GM21723 (cell line): Measurements from ENCODE around the gene KRTAP1-4.
"Not testable (repeated sequence)": the region's sequence is repeated elsewhere in the genome, so short reads cannot be mapped to it uniquely, and the experiment has no call there.

ENCODE experiments used
- ATAC-seq: cut with Tn5 transposase; IDR thresholded peaks from one replicate; pipeline ENCODE4 v1.9.1; 2021; ENCODE audit warnings: mild to moderate bottlenecking, moderate library complexity; ENCODE audit not compliant: unreplicated experiment

KRTAP1-4 gene

GRCh38 chr17:41029633-41030245 is at the start of gene KRTAP1-4:
Gene KRTAP1-4 (minus strand): TSS chr17:41030195. CDS start chr17:41030078, 117 bp downstream.
- ATAC-seq = no peak

- ATAC-seq = no peak
Measured at GRCh38 chr17:41076788-41077187, 46.8 kb upstream of the KRTAP1-4 start.

DNA sequence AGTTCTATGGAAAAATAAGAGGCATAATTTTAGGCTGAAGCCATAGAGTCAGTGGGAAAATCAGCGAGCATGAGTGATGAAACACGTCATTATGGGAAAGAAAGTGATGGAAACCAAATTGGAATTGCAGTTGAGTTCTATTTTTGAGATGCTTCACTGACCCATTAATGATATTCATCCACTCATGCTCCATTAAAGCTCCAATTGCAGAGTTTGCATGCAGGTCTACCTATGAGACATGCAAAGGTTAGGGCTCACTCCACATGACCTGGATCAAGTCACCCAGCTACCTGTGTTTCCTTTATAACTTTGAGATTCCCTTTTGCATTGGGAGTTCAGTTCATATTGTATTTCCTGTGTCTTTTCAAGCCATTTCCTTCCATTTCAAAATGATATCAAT is 43.7 kb upstream of the KRTAP1-4 start:
- no peak for ATAC-seq

DNA sequence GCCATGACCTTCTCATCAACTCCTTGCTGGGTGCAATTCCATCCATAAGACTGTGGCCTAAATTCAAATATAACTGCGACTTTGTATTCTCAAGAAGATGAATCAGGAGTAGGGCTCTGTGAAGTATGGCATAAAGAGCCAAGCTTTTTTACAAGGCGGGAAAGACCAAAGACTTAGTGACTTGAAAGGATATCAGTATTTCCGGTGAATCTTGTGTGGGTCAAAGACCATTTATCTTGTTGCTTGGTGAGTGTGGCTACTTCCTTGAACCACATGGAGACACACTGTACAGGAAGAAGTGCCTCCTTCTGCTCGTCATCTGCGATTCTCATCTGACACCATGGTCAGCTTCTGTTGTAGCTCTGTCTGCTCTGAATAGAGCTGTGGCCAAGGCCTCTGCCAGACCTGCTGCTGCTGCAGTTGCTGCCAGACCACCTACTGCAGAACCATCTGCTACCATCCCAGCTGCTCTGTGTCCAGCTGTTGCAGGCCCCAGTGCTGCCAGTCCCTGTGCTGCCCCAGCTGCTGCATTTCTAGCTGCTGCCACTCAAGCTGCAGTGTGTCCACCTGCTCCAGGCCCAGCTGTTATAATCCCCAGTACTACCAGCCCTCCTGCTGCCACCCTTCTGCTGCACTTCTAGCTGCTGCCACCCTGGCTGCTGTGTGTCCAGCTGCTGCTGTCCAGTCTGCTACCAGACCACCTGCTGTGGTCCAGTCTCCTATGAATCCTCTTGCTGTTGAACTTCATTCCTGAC is 41.8 kb upstream of the KRTAP1-4 start:
- ATAC-seq = no peak

- no peak for ATAC-seq
Measured at GRCh38 chr17:41069031-41069430, 39.0 kb upstream of the KRTAP1-4 start.

- ATAC-seq = no peak
Measured at GRCh38 chr17:41067281-41067680, 37.3 kb upstream of the KRTAP1-4 start.

GRCh38 chr17:41065829-41066624 is 36.0 kb upstream of the KRTAP1-4 start, which contains the start of gene KRTAP2-4:
Gene KRTAP2-4 (minus strand): TSS chr17:41065879. CDS start chr17:41065845, 34 bp downstream.
- no peak for ATAC-seq

- ATAC-seq = not testable (repeated sequence)
Measured at GRCh38 chr17:41065016-41065689, 35.2 kb upstream of the KRTAP1-4 start.

DNA sequence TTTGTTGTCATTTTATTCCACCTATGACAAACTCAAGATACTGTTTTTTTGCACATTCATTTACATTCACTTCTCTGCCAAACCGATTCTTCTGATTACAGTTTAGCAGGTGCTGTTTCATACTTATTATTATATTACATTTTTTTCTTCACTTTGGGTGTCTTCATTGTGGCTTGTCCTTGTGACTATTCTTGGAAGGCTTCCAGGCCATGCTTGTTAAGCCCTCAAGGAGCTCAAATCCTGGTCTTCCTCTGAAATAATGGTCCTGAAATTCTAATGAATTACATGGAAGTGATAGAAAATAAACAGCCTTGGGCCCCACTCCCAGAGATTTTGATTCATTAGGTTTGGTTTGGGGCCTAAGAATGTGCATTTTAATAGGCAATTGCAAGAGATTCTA is 34.3 kb upstream of the KRTAP1-4 start:
- no peak for ATAC-seq

GRCh38 chr17:41063449-41063848 is 33.5 kb upstream of the KRTAP1-4 start:
- no peak for ATAC-seq

GRCh38 chr17:41061964-41062363 is 32.0 kb upstream of the KRTAP1-4 start:
- no peak for ATAC-seq

DNA sequence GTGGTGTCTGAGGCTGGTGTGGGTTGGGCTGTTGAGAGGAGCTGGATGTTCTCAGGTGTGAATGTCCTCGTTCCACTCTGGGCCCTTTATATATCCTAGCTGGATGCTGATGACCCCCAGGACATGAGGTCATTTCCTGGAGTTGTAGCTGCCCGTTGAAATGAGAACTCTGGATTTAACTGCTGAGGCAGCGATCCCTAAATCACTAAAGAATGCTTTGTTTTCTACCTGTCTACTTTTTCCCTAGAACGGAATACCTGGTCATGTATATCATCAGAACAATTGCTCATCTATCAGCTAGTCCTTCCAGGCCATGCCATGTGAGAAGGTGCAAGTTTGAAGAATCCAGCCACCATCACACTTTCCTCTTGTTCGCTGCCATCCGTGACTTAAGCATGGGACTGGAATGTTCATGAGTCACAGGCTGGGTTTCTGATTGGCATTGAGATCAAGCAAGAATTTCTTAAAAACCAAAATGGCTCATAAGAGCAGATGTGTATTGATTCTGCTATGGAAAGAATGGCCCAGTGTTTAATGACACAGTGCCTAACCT is 30.1 kb upstream of the KRTAP1-4 start, which contains the start of gene KRTAP2-3:
Gene KRTAP2-3 (minus strand): TSS at position 63 of the 553 bp plus-strand sequence. CDS start 64 bp downstream, outside the sequence.
- ATAC-seq = no peak

- ATAC-seq = not testable (repeated sequence)
Measured at GRCh38 chr17:41059276-41060051, 29.5 kb upstream of the KRTAP1-4 start.

DNA sequence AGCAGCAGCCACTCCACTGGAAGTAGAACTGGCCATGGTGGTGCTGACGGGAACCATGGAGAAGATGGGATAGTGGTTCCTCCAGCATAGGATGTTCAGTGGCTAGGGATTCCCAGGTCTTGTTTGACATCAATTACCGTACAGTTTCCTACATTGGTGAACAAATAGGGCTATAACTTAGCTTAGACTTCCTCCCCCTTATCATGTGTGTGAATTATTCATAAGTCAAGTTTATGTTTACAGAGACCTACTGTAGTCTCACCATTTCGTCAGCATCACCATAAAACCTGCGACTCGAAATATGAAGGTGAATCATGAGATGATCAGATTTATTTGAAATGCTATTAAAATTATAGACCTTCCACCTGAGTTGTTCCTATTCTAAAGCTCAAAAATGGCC is 28.7 kb upstream of the KRTAP1-4 start:
- no peak for ATAC-seq

DNA sequence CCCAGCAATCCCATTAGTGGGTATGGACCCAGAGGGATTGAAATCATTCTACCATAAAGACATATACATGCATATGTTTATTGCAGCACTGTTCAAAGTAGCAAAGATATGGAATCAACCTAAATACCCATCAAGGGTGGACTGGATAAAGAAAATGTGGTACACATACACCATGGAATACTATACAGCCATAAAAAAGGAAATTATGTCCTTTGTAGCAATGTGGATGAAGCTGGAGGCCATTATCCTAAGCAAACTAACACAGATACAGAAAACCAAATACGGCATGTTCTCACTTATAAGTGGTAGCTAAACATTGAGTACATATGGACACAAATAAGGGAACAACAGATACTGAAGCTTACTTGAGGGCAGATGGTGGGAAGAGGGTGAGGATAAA is 27.6 kb upstream of the KRTAP1-4 start:
- no peak for ATAC-seq

- not testable (repeated sequence) for ATAC-seq
Measured at GRCh38 chr17:41055130-41055529, 25.1 kb upstream of the KRTAP1-4 start, which contains the start of gene KRTAP2-2. Gene KRTAP2-2 (minus strand): TSS chr17:41055230. CDS start chr17:41055211, 19 bp downstream.

DNA sequence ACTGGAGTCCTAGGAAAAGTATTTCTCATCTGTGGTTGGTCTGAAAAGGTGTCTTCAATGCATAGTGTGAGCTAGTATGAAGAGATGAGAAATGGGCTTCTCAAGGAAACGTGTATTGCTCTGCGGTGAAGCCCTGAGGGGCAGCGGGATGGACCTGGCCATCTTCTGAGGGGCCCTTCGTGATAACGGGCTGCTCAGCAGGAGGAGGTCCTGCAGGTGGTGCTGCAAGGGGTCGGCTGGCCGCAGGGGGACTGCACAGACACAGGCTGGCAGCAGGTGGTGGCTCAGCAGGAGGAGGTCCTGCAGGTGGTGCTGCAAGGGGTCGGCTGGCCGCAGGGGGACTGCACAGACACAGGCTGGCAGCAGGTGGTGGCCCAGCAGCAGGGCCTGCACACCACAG is 24.6 kb upstream of the KRTAP1-4 start:
- not testable (repeated sequence) for ATAC-seq

- ATAC-seq = no peak
Measured at GRCh38 chr17:41054025-41054424, 24.0 kb upstream of the KRTAP1-4 start.

- no peak for ATAC-seq
Measured at GRCh38 chr17:41052566-41052965, 22.6 kb upstream of the KRTAP1-4 start.

GRCh38 chr17:41049110-41049509 is 19.1 kb upstream of the KRTAP1-4 start:
- ATAC-seq = no peak
